GM18526 (cell line): Measurements from ENCODE around the gene PGLYRP4.

ENCODE experiments used
- POLR2A ChIP-seq: IDR thresholded peaks from 3 replicates; pipeline ENCODE4 v1.6.1; 2011; ENCODE audit not compliant: insufficient read length; ENCODE audit errors: extremely low read depth

PGLYRP4 gene, protein sequence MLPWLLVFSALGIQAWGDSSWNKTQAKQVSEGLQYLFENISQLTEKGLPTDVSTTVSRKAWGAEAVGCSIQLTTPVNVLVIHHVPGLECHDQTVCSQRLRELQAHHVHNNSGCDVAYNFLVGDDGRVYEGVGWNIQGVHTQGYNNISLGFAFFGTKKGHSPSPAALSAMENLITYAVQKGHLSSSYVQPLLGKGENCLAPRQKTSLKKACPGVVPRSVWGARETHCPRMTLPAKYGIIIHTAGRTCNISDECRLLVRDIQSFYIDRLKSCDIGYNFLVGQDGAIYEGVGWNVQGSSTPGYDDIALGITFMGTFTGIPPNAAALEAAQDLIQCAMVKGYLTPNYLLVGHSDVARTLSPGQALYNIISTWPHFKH

GRCh38 chr1:153348511-153349362, at the start of gene PGLYRP4:
TSS of gene PGLYRP4 (minus strand) at chr1:153348841. CDS start at chr1:153347932, 909 bp downstream.
- TF ChIP-seq POLR2A: no peak

DNA sequence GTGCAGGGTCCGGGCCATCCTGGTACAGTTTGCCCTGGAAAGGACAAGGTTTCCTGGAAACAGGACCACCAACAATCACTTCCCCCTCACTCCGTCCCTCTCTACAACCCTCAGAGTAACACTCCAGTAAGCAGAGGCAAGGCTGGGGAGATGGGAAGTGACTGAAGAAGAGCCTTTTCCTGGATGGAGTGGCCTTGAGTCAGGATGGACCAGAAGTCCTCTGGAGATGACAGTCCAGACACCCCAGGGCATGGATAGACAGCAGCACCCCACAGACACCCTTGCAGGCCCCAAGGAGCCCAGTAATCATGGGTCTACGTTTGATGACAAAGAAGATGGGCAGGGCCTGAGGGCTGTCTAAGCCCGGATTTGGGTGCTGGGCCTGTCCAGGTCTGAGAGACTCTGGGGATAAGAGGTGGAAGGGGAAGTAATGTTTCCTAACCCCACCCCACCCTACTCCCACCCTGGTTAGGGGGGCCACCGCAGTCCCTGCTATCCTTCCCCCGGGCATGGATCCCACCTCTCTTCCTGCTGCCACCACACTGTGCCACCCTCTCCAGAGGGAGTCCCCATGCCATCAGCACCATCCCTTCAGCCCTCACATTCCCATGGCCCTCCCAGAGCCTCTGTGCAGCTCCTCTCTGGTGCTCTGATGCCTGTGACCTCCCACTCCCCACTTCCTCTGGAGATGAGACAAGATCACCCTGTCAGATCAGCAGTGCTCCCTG, 49.4 kb upstream of the PGLYRP4 start:
- TF ChIP-seq POLR2A: no peak

DNA sequence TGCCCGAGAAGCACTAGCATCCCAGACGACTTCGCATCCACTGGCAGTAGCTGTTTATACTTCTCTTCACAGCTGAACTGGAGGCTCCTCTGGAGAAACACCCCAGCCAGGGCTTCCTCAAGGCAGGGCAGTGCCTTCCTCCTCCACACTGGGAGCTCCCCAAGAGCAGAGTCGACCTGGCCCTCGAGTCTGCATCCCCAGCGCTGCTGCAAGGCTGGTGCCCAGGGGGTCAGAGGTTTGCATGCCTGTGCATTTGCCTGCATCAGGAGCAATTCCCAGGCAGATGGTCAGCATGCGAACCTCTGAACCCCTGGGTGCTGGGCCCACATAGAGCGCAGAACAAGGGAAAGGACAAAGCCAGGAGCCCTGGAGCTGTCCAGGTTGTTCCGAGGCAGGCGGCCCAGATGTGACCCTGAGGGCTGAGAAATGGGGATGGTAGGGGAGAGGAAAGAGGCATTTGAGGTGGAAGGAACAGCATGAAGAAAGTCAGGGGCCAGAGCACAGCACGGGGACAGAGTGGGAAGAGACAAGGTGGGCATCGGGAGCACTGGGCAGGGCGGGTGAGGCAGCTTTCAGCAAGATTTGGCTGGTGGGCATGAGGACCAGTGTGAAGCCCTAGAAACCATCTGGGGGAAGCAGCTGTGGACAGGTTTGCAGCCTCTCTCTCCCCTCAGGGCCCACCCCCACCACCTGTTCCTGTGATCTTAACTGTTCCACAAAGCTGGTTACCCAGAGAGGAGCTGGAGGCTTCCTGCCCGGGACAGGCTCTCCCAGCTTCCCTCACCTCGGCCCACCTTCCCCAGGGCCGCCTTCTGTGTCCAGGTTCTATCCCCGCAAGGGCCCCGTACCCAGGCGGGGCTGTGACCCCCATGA, 48.6 kb upstream of the PGLYRP4 start:
- TF ChIP-seq POLR2A: no peak

GRCh38 chr1:153396461-153396860, 47.8 kb upstream of the PGLYRP4 start:
- TF ChIP-seq POLR2A: no peak

- TF ChIP-seq POLR2A: no peak
Observed at GRCh38 chr1:153395776-153396175, 47.1 kb upstream of the PGLYRP4 start.

DNA sequence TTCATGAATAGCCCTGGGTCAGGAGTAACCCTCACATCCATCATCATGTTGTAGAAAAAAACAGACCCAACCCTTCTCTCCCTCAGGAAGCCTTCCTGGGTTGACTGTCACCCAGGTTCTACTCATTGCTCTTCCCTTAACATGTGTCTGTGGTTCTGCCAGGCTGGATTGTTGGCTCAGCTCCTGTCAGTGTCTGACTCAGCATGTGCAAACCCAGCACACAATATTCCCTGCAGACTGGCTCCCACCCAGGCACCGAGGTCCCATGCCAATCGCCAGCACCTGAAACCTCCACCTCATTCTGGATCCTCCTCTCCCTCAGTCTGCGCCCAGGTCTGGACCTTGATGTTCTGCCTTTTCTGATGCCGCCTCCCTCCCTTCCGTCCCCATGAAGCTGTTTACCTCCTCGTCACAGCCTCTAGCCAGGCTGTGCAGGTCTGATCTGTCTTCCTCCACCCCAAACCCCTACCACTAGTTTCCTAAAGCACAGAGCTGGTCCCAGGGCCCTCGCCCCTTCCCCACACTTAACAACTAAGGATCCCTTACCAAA, 46.6 kb upstream of the PGLYRP4 start:
- TF ChIP-seq POLR2A: no peak

DNA sequence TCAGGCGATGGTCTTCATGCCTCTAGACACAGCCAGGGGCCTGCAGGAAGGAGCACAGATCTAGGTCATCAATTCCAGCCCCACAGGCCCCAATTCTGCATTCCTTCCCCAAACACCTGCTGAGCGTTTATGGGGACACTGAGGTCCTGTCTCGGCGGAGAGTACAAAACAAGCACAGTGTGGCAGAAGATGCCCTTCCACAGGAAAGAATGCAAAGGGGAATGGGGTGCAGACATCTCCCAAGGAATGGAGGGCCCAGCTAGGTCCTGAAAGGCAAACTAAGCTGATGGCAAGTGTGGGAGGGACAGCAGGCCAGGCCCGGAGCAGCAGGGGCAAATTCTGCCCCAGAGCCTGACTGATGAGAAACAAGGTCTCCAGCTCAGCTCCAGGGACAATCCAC, 45.8 kb upstream of the PGLYRP4 start:
- no peak for TF ChIP-seq POLR2A

DNA sequence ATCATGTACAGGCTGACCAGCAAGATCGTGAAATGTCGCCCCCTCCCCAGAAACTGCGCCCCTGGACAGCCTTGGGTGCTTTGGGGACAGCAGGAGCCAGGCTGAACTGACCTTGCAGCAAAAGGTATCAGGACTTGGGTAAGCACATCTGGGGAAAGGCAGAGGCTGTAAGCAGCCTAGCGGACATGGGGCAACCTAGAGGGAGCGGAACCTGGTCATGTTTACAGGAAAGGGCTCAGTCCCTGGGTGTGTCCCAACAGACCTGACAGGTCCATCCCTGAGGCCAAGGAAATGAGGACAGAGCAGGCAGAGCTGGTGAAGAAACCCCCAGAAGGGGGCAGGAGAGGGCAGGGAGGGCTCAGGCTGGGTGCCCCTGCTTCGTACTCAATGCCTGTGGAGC, 45.3 kb upstream of the PGLYRP4 start:
- no peak for TF ChIP-seq POLR2A

GRCh38 chr1:153392822-153393221, 44.2 kb upstream of the PGLYRP4 start:
- TF ChIP-seq POLR2A: no peak

DNA sequence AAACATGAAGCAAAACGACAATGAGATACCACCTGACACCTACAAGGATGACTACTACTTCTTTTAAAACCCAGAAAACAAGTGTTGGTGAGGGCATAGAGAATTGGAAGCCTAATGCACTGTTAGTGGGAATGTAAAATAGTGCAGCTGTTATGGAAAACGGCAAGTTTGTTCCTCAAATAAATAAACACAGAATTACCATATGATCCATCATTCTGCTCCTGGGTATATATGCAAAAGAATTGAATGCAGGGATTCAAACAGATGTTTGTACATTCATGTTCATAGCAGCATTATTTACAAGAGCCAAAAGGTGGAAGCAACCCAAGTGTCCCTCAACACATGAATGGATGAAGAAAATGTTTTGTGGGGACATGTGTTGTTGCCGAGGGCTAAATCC, 43.6 kb upstream of the PGLYRP4 start:
- TF ChIP-seq POLR2A: no peak

DNA sequence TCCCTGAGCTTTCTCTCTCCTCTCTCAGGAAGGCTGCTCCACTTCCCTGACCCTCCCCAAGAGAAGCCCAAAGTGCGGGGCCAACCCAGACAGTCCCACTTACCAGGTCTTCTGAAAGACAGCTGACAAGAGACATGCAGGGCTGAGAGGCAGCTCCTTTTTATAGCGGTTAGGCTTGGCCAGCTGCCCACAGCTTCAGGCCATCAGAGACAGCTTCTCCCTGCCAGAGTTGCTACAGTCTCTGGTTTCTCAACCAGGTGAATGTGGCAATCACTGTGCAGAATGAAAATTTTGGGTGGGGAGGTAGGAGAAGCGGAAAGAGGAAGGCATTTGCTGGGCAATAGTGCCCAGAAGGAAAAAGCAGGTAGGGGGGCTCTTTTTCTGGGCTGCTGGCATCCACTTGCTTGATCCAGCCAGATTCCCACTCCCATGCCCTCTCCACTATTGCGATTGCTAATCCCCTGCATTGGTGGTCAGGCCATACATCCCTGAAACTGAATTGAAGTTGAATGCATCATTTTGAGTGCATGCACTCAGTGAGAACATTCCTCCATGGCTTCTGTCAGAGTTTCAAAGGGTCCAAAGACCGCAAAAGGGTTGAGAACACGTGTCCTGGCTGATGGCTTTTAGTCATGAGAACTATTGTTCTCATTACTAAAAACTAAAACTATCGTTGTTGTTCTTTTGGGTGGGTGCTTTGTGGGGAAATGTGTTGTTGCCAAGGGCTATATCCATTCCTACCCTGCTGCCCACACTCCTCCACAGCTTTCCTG, 42.5 kb upstream of the PGLYRP4 start, which contains the start of gene S100A8:
Gene S100A8 (minus strand): TSS at position 136 of the 773 bp plus-strand sequence. CDS start 538 bp downstream, outside the sequence.
- no peak for TF ChIP-seq POLR2A

- no peak for TF ChIP-seq POLR2A
Observed at GRCh38 chr1:153389973-153390879, 41.6 kb upstream of the PGLYRP4 start.
